ENCODE measurements around the gene BCL2L13. TPM values are rescaled to one million over a fixed set of nuclear protein-coding genes. Genes with fewer than 3 reads are reported as not detected.

The BCL2L13 gene
- total RNA-seq, 1 experiment from 2014 or later: 63.8 TPM

DNA sequence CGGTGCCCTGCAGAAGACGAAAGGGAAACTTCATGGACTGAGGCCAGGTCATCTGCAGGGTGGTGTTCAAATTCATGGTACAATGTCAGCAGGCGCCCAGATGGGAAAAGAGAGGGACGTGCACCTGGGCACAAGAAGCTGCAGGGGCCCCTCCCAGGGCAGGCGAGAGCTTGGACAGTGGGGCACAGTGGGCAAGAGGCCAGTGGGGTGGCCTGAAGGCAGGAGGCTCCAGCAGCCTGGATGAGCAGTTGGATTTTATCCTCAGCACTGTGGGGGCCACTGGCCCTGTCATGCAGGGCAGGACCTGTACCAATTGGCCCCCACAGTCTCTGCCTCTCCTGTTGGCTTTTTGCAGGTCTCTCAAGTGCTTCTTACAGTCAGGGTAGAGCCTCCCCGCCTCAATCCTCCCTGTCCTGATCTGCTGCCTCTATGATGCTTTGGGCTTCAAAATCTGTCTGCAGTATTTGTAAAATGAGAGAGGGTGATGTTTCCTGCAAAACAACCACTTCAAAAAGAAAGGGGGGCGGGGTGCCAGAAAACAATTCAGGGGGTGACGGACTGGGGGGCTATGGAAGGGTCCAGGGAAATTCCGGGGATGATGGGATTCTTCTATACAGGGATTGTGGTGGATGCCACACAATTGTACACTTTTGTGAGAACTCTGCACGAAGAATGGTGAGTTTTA, 137.4 kb downstream of the BCL2L13 start:
- Histone ChIP-seq H3K36me3 (no peaks in the 10 kb centered on the region), H3K9me3 (no peaks in the 10 kb centered on the region), H3K4me3 (no peak overlapping the region), H3K27me3 (no peaks in the 10 kb centered on the region)
- DNase-seq: no peak

GRCh38 chr22:17777005-17777716, 138.6 kb downstream of the BCL2L13 start:
- Histone ChIP-seq H3K27me3 (no peaks in the 10 kb centered on the region), H3K4me3 (no peak overlapping the region), H3K9me3 (no peaks in the 10 kb centered on the region), H3K36me3 (no peaks in the 10 kb centered on the region)
- DNase-seq: no peak

GRCh38 chr22:17777717-17778044, 139.1 kb downstream of the BCL2L13 start:
- no peak overlapping the region for H3K4me3 ChIP-seq
- H3K27me3 ChIP-seq: no peaks in the 10 kb centered on the region
- H3K9me3 ChIP-seq: no peaks in the 10 kb centered on the region
- no peaks in the 10 kb centered on the region for H3K36me3 ChIP-seq
- no peak for DNase-seq

DNA sequence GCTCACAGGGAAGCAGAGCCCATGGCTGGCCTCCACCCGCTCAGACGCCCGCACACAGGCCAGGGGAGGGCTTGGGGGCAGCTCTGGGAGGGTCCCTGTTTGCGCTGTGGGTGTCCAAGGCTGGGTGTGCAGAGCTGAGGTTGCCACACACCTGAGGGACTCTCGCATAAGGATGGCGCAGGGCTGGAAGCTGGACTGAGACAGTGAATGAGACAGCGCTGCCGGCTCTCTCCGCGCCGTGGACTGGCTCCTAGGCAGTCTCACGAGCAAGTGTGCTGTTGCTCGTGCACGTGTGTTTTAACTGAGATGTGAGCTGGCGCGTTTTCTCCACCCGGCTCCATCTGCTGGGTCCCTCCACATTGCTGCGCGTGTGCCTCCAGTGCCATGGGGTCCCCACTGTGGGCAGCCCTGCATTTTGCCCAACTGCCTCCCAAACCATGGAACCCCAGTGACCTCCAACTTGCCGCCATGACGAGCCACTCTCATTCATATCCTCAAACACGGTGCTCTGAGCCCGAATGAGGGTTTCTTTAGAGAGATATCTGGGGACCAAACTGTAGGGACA, 139.9 kb downstream of the BCL2L13 start:
- Histone ChIP-seq H3K4me3 (no peak overlapping the region), H3K27me3 (no peaks in the 10 kb centered on the region), H3K9me3 (no peaks in the 10 kb centered on the region), H3K36me3 (no peaks in the 10 kb centered on the region)
- no peak for DNase-seq

DNA sequence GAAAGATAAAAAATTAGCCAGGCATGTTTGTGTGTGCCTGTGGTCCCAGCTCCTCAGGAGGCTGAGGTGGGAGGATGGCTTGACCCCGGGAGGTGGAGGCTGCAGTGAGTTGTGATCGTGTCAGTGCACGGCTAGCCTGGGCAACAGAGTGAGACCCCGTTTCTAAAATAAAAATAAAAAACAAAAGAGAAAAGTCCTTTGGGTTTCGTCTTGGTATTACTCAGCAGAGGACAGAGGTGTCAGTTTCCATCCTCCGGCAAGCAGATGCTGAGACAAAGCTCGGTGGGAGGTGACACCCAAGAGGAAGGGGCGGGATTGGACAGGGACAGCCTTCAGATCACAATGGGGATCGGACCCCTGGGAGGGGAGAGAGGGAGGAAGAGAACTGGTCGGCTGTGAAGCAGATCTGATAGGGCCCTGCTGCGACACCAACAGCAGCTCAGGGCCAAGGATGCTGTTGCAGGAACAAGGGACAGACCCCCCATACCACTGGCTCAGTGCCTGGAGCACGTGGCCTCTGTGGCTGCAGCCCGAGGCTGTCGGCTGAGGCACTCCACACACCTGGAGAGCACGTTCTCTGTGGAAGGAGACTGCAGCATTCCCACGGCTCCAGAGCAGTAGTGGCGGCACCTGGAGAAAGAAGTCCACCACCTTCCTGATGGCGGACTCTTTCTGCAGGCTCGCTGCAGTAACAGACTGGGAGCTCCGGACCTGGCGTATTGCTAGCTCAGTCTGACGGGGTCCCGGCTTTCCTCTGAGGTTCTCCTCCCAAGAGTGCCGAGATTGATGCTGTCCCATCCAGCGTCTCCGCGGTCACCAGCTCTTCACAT, 140.9 kb downstream of the BCL2L13 start:
- H3K4me3 ChIP-seq: no peak overlapping the region
- H3K27me3 ChIP-seq: no peaks in the 10 kb centered on the region
- H3K36me3 ChIP-seq: no peaks in the 10 kb centered on the region
- DNase-seq: no peak
- H3K9me3 ChIP-seq: no peaks in the 10 kb centered on the region

GRCh38 chr22:17780116-17780740, 141.7 kb downstream of the BCL2L13 start:
- H3K9me3 ChIP-seq: no peaks in the 10 kb centered on the region
- no peaks in the 10 kb centered on the region for H3K36me3 ChIP-seq
- H3K4me3 ChIP-seq: no peak overlapping the region
- DNase-seq: no peak
- no peaks in the 10 kb centered on the region for H3K27me3 ChIP-seq

Other genes starting within 250 kb of the BCL2L13 start
- gene SLC25A18, start 75.3 kb upstream of the BCL2L13 start, total RNA-seq (2014; rRNA removed; shearing (Covaris generic); ENCODE audit: low replicate concordance): 0.16 TPM in 1 of 2 replicates, not detected in the other
- gene ATP6V1E1, start 10.0 kb upstream of the BCL2L13 start, total RNA-seq (2014; rRNA removed; shearing (Covaris generic); ENCODE audit: low replicate concordance): 134 and 182 TPM in 2 replicates
- gene BID, start 135.7 kb downstream of the BCL2L13 start, total RNA-seq (2014; rRNA removed; shearing (Covaris generic); ENCODE audit: low replicate concordance): 42.3 and 127 TPM in 2 replicates

All from MG63 (cell line).